ENCODE measurements around the gene SYNGR3.

SYNGR3 gene

DNA sequence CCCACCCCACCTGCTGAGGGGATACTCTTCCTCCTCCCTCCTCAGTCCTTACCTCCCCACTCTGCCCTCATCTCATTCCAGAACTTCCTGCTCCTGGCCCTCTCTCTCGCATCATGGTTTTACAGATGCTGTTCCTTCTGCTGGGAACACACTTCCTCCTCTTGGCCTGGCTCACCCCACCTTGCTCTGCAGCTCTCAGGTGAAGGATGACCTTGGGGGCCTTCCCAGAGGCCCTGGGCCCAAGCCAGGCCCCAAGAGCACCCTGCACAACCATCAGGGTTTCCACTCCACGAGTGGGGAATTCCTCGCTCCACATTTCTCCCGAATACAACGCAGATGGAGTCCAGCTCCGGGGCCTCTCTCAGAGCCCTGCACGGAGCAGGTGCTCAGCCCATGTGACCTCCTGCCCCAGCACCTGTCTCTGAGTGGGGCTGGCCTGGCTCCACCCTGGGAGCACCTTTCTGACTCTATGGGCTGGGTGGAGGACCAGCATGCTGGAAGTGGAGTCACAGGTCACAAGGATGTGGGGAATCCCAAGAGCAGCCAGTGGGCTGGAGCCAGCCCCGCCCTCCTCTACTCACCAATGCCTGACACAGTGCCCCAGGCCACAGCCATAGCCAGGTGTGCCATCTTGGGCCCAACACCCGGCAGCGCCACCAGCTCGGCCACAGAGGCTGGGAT lies 53.4 kb downstream of the SYNGR3 start:
- DNase-seq, result no peak

All from left hindlimb (tissue), 1 donor.